Central memory CD8-positive, alpha-beta T cell (primary cell): ENCODE measurements around the gene PARVA.

Experiments used
- ATAC-seq: fragments of 150-1000 bp; cut with Tn5 transposase; replicated peaks from 2 replicates; pipeline ENCODE4 v1.10.0; 2022; ENCODE audit warnings: mild to moderate bottlenecking, moderate FRiP score, moderate number of reproducible peaks; ENCODE audit not compliant: poor library complexity, severe bottlenecking; ENCODE audit errors: extremely low read depth
- DNase-seq, 2 donors: peaks; one replicate each; pipeline ENCODE4 v3.0.0; 2021; ENCODE audit warnings: low spot score in 2 of 2
- H3K27ac Mint-ChIP-seq: one replicate; pipeline ENCODE4 v1.8.0; 2022; ENCODE audit warnings: low read depth, mild to moderate bottlenecking, moderate library complexity, mixed read lengths
- H3K27me3 Mint-ChIP-seq: one replicate; pipeline ENCODE4 v1.8.0; 2022; ENCODE audit warnings: mixed read lengths
- H3K36me3 Mint-ChIP-seq: one replicate; pipeline ENCODE4 v1.8.0; 2022; ENCODE audit warnings: mild to moderate bottlenecking, moderate library complexity, mixed read lengths; ENCODE audit not compliant: insufficient read depth
- H3K4me1 Mint-ChIP-seq: one replicate; pipeline ENCODE4 v1.8.0; 2022; ENCODE audit warnings: mixed read lengths
- H3K4me3 Mint-ChIP-seq: one replicate; pipeline ENCODE4 v1.8.0; 2022; ENCODE audit warnings: mild to moderate bottlenecking, moderate library complexity, mixed read lengths
- H3K9me3 Mint-ChIP-seq: one replicate; pipeline ENCODE4 v1.8.0; 2022; ENCODE audit warnings: mixed read lengths

The PARVA gene

GRCh38 chr11:12465332-12465731 is 88.0 kb downstream of the PARVA start:
- H3K4me1 Mint-ChIP-seq: no peaks in the 10 kb centered on the region

GRCh38 chr11:12467610-12468009 is 90.2 kb downstream of the PARVA start:
- Mint-ChIP-seq H3K9me3 (no peaks in the 10 kb centered on the region), H3K36me3 (no peaks in the 10 kb centered on the region), H3K4me3 (no peak overlapping the region), H3K4me1 (no peaks in the 10 kb centered on the region), H3K27ac (no peak overlapping the region), H3K27me3 (peaks cover 42% of the 10 kb centered on the region)
- no peak for ATAC-seq
- DNase-seq: no peak

More at GRCh38 chr11:12465332-12465731, 88.0 kb downstream of the PARVA start:
- ATAC-seq (no peak), DNase-seq (no peak)
- Mint-ChIP-seq H3K27me3 (peaks cover 22% of the 10 kb centered on the region), H3K36me3 (no peaks in the 10 kb centered on the region), H3K4me3 (no peak overlapping the region), H3K27ac (no peak overlapping the region), H3K9me3 (no peaks in the 10 kb centered on the region)

GRCh38 chr11:12469451-12469850 is 92.1 kb downstream of the PARVA start:
- H3K4me3 Mint-ChIP-seq: no peak overlapping the region
- DNase-seq: no peak
- H3K4me1 Mint-ChIP-seq: no peaks in the 10 kb centered on the region
- H3K27ac Mint-ChIP-seq: no peak overlapping the region
- H3K27me3 Mint-ChIP-seq: peaks cover 56% of the 10 kb centered on the region
- H3K9me3 Mint-ChIP-seq: no peaks in the 10 kb centered on the region
- no peak for ATAC-seq
- no peaks in the 10 kb centered on the region for H3K36me3 Mint-ChIP-seq

GRCh38 chr11:12470236-12470635 is 92.9 kb downstream of the PARVA start:
- peaks cover 56% of the 10 kb centered on the region for H3K27me3 Mint-ChIP-seq
- H3K36me3 Mint-ChIP-seq: no peaks in the 10 kb centered on the region
- H3K4me3 Mint-ChIP-seq: no peak overlapping the region
- no peak for ATAC-seq
- no peak for DNase-seq
- H3K27ac Mint-ChIP-seq: no peak overlapping the region
- no peaks in the 10 kb centered on the region for H3K4me1 Mint-ChIP-seq
- H3K9me3 Mint-ChIP-seq: no peaks in the 10 kb centered on the region

- Mint-ChIP-seq H3K4me3 (no peak overlapping the region), H3K9me3 (no peaks in the 10 kb centered on the region), H3K4me1 (no peaks in the 10 kb centered on the region), H3K36me3 (no peaks in the 10 kb centered on the region), H3K27me3 (peaks cover 55% of the 10 kb centered on the region), H3K27ac (no peak overlapping the region)
- no peak for DNase-seq
- ATAC-seq: no peak
Measured at GRCh38 chr11:12472401-12473005, 95.1 kb downstream of the PARVA start.

- Mint-ChIP-seq H3K4me3 (no peak overlapping the region), H3K36me3 (no peaks in the 10 kb centered on the region), H3K27me3 (peaks cover 49% of the 10 kb centered on the region), H3K9me3 (no peaks in the 10 kb centered on the region), H3K27ac (no peak overlapping the region), H3K4me1 (no peaks in the 10 kb centered on the region)
- no peak for ATAC-seq
- no peak for DNase-seq
Measured at GRCh38 chr11:12473381-12473780, 96.0 kb downstream of the PARVA start.

GRCh38 chr11:12474871-12475270 is 97.5 kb downstream of the PARVA start:
- no peak overlapping the region for H3K27ac Mint-ChIP-seq
- DNase-seq (no peak), ATAC-seq (no peak)
- H3K9me3 Mint-ChIP-seq: no peaks in the 10 kb centered on the region
- peaks cover 54% of the 10 kb centered on the region for H3K27me3 Mint-ChIP-seq
- H3K36me3 Mint-ChIP-seq: no peaks in the 10 kb centered on the region
- H3K4me3 Mint-ChIP-seq: no peak overlapping the region
- H3K4me1 Mint-ChIP-seq: no peaks in the 10 kb centered on the region

- ATAC-seq (no peak), DNase-seq (no peak)
- H3K27me3 Mint-ChIP-seq: peaks cover 26% of the 10 kb centered on the region
- H3K4me3 Mint-ChIP-seq: no peak overlapping the region
- H3K4me1 Mint-ChIP-seq: no peaks in the 10 kb centered on the region
- H3K36me3 Mint-ChIP-seq: peaks cover 2% of the 10 kb centered on the region
- no peak overlapping the region for H3K27ac Mint-ChIP-seq
- no peaks in the 10 kb centered on the region for H3K9me3 Mint-ChIP-seq
Measured at GRCh38 chr11:12478743-12479142, 101.4 kb downstream of the PARVA start.

GRCh38 chr11:12480401-12480800 is 103.0 kb downstream of the PARVA start:
- ATAC-seq (no peak), DNase-seq (no peak)
- H3K27me3 Mint-ChIP-seq: peaks cover 32% of the 10 kb centered on the region
- peaks cover 2% of the 10 kb centered on the region for H3K36me3 Mint-ChIP-seq
- no peaks in the 10 kb centered on the region for H3K9me3 Mint-ChIP-seq
- H3K4me1 Mint-ChIP-seq: no peaks in the 10 kb centered on the region
- no peak overlapping the region for H3K4me3 Mint-ChIP-seq
- no peak overlapping the region for H3K27ac Mint-ChIP-seq

GRCh38 chr11:12482839-12483238 is 105.5 kb downstream of the PARVA start:
- H3K27me3 Mint-ChIP-seq: peaks cover 40% of the 10 kb centered on the region
- no peak for ATAC-seq
- peaks cover 2% of the 10 kb centered on the region for H3K36me3 Mint-ChIP-seq
- no peak overlapping the region for H3K4me3 Mint-ChIP-seq
- DNase-seq: no peak
- no peaks in the 10 kb centered on the region for H3K9me3 Mint-ChIP-seq
- no peak overlapping the region for H3K27ac Mint-ChIP-seq
- H3K4me1 Mint-ChIP-seq: no peaks in the 10 kb centered on the region

GRCh38 chr11:12483604-12484003 is 106.2 kb downstream of the PARVA start:
- DNase-seq: no peak
- ATAC-seq: no peak
- H3K27ac Mint-ChIP-seq: no peak overlapping the region
- H3K9me3 Mint-ChIP-seq: peaks cover 3% of the 10 kb centered on the region
- H3K4me1 Mint-ChIP-seq: no peaks in the 10 kb centered on the region
- H3K4me3 Mint-ChIP-seq: no peak overlapping the region
- H3K36me3 Mint-ChIP-seq: peaks cover 2% of the 10 kb centered on the region
- peaks cover 42% of the 10 kb centered on the region for H3K27me3 Mint-ChIP-seq

GRCh38 chr11:12485328-12485727 is 108.0 kb downstream of the PARVA start:
- H3K4me3 Mint-ChIP-seq: no peak overlapping the region
- no peak overlapping the region for H3K27ac Mint-ChIP-seq
- H3K27me3 Mint-ChIP-seq: peaks cover 46% of the 10 kb centered on the region
- peaks cover 14% of the 10 kb centered on the region for H3K9me3 Mint-ChIP-seq
- ATAC-seq (no peak), DNase-seq (no peak)
- H3K36me3 Mint-ChIP-seq: peaks cover 2% of the 10 kb centered on the region
- no peaks in the 10 kb centered on the region for H3K4me1 Mint-ChIP-seq

GRCh38 chr11:12489246-12489772 is 111.9 kb downstream of the PARVA start:
- H3K4me3 Mint-ChIP-seq: no peak overlapping the region

More at GRCh38 chr11:12489246-12489772, 111.9 kb downstream of the PARVA start:
- ATAC-seq: no peak
- H3K36me3 Mint-ChIP-seq: no peaks in the 10 kb centered on the region
- H3K4me1 Mint-ChIP-seq: no peaks in the 10 kb centered on the region
- H3K9me3 Mint-ChIP-seq: peaks cover 14% of the 10 kb centered on the region
- peaks cover 39% of the 10 kb centered on the region for H3K27me3 Mint-ChIP-seq
- no peak overlapping the region for H3K27ac Mint-ChIP-seq
- no peak for DNase-seq
